ES-I3 (cell line): ENCODE measurements around the gene KRT16.
"Not testable (repeated sequence)": the region's sequence is repeated elsewhere in the genome, so short reads cannot be mapped to it uniquely, and the experiment has no call there.

Source experiments
- H3K36me3 ChIP-seq: 2 replicates; pipeline ENCODE4 v1.6.1; 2013; ENCODE audit warnings: mild to moderate bottlenecking, low read length, control low read depth, moderate library complexity; ENCODE audit not compliant: insufficient read depth
- H3K4me1 ChIP-seq: 2 replicates; pipeline ENCODE4 v1.6.1; 2013; ENCODE audit warnings: mild to moderate bottlenecking, control low read depth, low read length; ENCODE audit not compliant: insufficient read depth
- H3K9ac ChIP-seq: 2 replicates; pipeline ENCODE4 v1.6.1; 2013; ENCODE audit warnings: low read depth, mild to moderate bottlenecking, low read length, moderate library complexity
- H3K9me3 ChIP-seq: 2 replicates; pipeline ENCODE4 v1.6.1; 2013; ENCODE audit warnings: mild to moderate bottlenecking, low read length, moderate library complexity; ENCODE audit not compliant: control insufficient read depth, insufficient read depth

KRT16 gene

DNA sequence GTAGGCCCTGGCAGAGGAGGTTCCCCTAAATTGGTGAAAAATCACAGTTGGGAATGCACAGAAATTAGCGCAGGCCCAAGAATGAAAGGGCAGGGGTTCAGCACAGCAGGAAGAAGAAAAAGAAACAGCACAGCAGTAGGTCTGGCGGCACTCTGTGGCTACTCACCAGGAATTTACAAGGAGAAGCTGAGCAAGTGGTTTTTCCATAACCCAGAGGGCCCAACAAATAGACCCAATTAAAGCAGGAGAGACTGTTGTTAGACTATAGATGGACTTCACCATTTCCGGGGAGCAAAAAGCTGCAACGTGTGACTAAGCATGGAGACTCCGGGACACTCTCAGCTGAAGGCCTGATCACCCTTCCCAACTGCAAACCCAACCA lies 14.3 kb upstream of the KRT16 start:
- not testable (repeated sequence) for H3K4me1 ChIP-seq, H3K9ac ChIP-seq, H3K36me3 ChIP-seq, H3K9me3 ChIP-seq

DNA sequence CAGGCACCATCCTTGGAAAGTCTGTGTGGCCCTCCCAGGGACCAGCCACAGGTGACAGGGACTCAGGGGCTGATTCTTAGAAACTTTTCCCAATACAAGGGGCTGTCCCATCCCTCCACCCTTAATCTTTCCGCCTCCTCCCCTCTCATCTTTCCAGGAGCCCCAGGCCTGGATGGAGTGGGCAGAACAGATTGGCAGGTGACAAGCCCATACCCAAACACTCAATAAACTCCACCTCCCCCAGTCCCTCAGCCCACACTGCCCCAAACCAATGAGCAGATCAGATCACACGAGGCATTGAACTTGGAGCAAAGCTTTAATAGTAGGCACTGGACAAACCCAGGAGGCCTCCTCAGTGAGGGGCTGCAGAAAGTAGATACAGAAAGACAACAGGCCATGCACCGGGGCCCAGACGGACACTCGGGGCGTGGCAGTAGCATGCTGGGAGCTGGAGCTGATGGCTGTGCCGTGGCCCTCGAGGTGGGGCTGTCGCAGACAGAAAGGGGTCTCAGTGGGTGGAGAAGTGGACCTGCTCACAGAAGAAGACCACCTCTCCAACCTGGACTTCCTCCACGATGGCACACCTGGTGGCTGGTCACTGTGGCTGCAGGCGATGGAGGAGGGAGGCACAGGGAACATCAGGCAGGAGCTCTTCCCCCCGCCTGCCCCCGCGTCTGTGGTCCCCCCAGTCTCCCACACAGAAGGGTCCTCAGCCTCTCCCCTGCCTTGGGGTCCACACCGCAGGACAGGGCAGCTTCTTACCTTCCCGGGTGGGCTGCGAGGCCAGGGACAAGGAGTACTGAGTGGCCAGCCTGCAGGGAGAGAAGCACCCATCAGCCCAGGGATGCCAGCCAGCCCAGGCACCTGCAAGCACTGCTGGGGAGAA lies 13.7 kb upstream of the KRT16 start:
- H3K9ac ChIP-seq, H3K4me1 ChIP-seq, H3K36me3 ChIP-seq, H3K9me3 ChIP-seq: not testable (repeated sequence)

DNA sequence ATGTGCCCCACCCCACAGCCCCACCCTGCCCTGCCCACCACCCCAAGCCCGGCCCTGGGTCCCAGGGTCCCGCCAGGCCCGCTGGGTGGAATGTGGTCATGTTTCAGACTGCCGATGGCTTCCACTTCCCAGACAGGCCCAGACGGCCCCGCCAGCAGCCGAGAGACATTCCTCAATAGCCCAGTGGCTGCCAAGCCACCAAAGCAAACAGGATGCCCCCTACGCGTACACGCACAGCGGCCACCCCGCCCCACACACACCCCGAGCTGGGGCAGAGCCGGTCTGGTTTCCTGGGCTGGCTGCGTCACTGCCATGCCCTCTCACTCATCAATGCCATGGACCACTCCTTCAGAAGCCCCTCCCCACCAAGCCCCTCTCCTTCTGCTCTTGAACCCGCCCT lies 13.0 kb upstream of the KRT16 start:
- peaks cover 5% of the 10 kb centered on the region; the same call in 1 of the 2 replicates for H3K4me1 ChIP-seq
- H3K9me3 ChIP-seq: no peaks in the 10 kb centered on the region
- H3K36me3 ChIP-seq: no peaks in the 10 kb centered on the region
- H3K9ac ChIP-seq: no peak overlapping the region

DNA sequence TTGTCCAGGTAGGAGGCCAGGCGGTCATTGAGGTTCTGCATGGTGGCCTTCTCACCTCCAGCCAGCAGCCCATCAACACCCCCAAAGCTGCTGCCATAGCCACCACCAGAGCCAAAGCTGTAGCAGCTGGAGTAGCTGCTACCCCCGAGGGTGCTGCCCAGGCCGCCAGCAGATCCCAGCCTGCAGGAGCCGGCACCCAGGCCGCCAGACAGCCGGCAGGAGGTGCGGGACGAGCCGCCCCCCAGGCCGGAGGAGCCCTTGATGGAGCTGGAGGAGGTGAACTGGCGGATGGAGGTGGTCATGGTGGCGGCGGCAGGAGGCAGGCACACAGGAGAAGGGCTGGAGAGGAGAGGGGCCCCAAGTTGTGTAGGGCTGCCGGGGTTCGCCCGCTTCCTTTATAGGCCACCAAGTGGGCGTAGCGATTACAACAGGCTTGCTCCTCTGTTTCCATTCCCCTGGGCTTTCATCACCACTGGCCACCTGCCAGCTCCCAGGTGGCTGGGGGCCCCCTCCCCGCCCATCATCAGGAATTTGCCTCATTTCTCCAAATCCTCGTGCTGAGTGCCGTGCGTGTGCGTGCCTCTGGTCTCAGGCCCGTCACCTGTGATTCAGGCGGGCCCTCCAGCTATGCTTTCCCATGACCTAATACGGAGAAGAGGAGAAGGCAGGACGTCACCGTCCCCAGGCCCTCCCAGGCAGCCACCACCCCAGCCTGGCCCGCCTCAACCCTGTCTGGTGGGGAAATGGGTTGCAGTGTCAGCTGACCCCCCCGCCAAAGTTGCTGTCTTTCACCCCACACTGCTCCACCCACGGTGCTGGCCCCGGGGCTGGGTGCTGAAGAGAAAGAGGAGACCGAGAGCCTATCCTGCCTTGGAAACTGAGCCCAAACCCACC lies 11.9 kb upstream of the KRT16 start, which contains the start of gene KRT17:
Gene KRT17, minus strand, starts transcription at position 368 of the 894 bp plus-strand sequence. Its CDS starts 66 bp downstream, at position 302.
- no peaks in the 10 kb centered on the region for H3K9me3 ChIP-seq
- peaks cover 5% of the 10 kb centered on the region; the same call in 1 of the 2 replicates for H3K4me1 ChIP-seq
- H3K9ac ChIP-seq: no peak within 1 kb of the TSS
- H3K36me3 ChIP-seq: no peaks in the 10 kb centered on the region

DNA sequence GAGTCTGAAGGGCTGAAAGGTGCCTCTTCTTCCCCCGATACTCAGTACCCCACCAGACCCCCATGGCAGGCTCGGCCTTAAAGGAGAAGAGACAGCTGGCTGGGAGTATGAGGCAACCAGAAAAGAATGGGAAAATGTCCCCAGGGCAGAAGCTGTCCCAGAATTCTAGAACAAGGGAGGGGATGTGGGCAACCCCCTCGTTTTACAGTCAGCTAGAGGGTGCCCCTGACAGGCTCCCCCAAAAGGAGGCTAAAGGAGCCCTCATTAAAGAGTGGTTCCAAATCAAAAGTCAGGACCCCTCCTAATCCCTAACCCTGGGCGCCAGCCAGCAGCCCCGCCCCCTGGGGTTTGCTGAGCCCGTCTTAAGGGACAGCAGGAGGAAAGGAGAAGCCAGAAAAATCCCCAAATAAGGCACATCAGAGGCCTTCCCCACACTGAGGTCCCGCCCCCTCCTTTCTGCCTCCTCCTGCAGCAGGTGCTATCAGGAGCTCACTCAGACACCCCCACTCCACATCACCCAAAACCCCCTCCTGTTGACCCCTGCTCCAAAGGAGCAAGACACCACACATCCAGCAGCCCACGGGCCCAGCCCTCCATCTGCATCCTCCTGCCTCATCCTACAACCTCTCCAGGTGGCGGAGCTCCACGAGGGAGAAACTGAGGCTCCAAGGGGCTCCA lies 10.8 kb upstream of the KRT16 start:
- not testable (repeated sequence) for H3K4me1 ChIP-seq

DNA sequence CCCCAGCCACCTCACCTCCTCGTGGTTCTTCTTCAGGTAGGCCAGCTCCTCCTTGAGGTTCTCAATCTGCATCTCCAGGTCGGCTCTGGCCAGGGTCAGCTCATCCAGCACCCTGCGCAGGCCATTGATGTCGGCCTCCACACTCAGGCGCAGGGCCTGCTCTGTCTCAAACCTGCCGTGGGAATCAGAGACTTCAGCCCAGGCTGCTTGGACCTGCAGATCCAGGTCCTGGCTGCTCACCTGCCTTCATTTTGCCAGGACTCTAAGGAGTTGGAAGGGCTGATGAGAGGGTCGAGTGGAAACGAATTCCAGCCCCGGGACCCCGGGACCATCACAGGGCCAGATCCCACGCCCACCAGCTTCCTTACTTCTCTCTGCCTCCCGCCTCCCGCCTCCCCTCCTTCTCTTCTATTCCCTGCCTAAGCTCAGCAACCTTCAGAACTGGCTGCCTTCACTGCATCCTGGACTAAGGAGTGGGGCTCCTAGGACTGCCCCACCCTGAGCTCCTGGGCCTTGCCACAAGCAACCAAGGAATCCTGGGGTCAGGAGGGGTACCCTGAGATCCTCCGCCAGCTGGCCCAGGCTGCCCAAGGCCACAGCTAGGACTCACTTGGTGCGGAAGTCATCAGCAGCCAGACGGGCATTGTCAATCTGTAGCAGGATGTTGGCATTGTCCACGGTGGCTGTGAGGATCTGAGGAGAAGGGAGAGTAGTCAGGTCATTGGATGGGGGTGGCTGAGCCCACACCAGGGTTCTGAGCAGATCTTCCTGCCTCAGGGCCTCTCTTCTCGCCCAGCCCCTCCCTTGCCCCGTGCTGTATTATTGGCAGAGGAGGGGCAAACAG lies 10.0 kb upstream of the KRT16 start:
- H3K9ac ChIP-seq, H3K36me3 ChIP-seq, H3K9me3 ChIP-seq: not testable (repeated sequence)

More for the DNA sequence above, 10.8 kb upstream of the KRT16 start:
- not testable (repeated sequence) for H3K36me3 ChIP-seq, H3K9me3 ChIP-seq, H3K9ac ChIP-seq

DNA sequence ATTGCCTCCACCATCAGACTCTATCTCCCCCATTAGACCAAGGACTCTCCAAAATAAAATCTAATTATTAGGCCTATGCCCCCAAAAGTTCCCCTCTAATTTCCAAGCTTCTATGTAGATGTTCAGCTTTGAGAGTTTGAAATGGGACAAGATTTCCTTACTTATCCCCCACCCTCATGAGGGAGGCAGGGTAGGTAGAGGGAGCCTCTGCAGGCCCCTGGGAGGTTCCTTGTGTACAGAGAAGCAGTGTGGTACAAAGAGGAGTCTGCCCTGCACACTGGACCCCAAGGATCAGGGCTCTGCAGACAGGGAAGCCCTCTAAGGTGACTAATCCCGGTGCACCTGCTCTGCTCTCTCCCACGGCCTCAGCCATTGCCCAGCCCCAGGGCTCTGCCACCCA lies 9.3 kb upstream of the KRT16 start:
- no peaks in the 10 kb centered on the region for H3K36me3 ChIP-seq
- no peaks in the 10 kb centered on the region for H3K9me3 ChIP-seq
- H3K9ac ChIP-seq: no peak overlapping the region
- H3K4me1 ChIP-seq: peaks cover 5% of the 10 kb centered on the region; the same call in 1 of the 2 replicates

More for the DNA sequence above, 10.0 kb upstream of the KRT16 start:
- not testable (repeated sequence) for H3K4me1 ChIP-seq

DNA sequence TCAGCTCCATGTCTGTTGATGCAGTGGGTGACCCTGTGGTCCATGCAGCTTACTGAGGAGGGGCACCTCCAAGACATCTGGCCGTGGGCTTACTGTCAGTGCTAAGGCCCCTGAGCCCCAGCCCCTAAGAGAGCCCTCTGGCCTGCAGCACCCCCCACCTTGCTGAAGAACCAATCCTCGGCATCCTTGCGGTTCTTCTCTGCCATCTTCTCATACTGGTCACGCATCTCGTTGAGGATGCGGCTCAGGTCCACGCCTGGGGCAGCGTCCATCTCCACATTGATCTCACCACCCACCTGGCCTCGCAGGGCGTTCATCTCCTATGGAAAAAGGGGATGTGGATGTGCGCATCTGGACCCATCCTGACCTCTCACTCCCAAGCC lies 8.9 kb upstream of the KRT16 start:
- not testable (repeated sequence) for H3K36me3 ChIP-seq, H3K9me3 ChIP-seq, H3K9ac ChIP-seq, H3K4me1 ChIP-seq

DNA sequence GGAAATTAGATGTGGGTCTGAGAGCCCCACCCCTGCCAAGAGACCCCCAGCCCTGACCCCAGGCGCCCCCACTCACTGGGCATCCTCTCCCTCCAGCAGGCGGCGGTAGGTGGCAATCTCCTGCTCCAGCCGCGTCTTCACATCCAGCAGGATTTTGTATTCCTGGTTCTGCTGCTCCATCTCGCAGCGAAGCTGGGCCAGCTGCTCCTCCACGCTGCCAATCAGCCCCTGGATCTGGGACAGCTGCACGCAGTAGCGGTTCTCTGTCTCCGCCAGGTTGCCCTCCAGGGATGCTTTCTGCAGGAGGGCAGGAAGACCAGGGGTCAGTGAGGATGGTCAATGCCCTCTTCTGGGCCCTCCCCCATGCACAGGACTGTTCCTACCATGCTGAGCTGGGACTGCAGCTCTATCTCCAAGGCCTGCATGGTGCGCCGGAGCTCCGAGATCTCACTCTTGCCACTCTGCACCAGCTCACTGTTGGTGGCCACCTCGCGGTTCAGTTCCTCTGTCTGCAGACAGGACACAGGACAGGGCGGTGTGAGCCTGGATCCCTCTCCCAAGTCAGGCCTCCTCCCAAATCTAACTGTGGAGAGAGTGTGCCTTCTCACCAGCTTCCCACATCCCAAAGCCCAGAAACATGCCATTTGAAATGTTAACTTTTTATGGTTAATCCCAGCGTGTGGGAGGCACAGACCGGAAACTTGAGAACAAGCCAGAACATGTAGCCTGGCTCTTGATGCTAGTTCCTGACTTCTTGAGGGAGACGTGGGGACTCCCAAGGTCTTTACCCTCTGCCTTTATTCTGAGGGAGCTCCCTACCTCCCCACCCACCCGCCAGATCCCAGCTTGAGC lies 8.2 kb upstream of the KRT16 start:
- peaks cover 5% of the 10 kb centered on the region; the same call in 1 of the 2 replicates for H3K4me1 ChIP-seq
- no peaks in the 10 kb centered on the region for H3K9me3 ChIP-seq
- H3K9ac ChIP-seq: no peak overlapping the region
- H3K36me3 ChIP-seq: no peaks in the 10 kb centered on the region

DNA sequence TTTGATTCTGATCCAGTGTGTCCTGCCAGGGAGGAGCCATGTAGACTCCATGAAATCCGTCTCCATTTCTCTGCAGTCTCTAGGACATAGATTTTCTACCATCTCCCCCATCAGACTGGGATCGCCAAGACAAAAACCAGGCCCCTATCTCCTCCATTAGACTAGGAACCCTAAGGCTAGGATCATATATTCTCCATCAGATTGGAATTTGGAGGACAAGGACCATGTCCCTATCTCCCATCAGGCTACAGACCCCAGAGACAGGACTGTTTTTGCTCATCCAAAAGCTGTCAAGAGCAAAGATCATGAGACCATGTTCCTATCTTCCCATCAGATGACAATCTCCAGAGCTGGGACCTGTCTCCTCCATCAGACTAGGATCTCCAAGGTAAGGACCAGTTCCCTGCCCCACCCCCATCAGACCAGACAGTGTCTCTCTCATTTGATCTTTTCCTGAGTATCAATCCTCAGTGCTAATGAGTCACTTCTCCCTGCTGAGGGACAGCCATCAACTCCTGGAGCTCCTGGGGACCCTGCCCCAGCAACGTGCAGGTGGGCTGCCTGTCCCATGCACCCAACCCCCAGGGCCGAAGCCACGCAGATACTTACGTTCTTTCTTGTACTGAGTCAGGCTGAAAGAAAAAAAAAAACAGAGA lies 7.5 kb upstream of the KRT16 start:
- not testable (repeated sequence) for H3K36me3 ChIP-seq, H3K9me3 ChIP-seq, H3K4me1 ChIP-seq, H3K9ac ChIP-seq

DNA sequence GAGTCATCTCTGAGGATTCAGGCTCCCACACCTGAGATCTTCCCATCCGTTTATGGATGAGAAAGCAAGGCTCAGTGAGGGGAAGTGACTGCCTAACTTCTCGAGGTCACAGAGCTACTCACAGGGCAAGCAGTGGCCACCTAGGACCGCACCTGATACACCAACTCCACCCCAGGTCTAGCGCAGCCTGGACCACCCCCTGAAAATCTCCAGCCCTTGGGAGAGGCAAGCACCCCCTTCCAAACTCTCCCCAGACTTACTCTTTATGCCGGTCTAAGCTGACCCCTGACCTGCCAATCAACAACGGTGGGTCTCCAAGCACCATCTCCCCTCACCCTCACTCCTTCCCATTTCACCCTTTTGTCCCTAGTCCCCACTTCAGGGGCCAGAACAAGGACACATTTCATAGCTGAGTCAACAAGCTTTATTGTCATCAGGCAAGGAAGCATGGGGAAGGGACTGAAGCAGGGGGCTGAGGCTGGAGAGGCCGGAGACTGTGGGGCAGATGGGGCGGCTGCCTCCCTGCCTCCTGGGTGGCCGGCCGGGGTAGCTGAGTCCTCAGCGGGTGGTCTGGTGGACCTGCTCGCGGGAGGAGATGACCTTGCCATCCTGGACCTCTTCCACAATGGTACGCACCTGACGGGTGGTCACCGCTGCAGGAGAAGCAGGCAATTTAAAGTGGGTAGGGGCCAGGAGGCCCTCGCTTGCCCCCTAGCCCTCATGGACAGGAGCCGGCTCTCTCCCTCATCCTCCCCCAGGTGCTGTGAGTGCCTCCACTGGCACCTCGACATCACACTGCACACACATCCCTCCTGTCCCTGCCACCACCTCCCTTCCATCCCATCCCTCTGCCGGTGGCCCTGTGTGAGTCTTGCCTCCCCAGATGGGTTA lies 6.7 kb upstream of the KRT16 start:
- Histone ChIP-seq H3K4me1 (peaks cover 2% of the 10 kb centered on the region; the same call in 1 of the 2 replicates), H3K36me3 (no peaks in the 10 kb centered on the region), H3K9ac (no peak overlapping the region), H3K9me3 (no peaks in the 10 kb centered on the region)
